DND-41 (cell line): Measurements from ENCODE around the gene PWWP2B.

Source experiments
- ATAC-seq: fragments of 200-7000 bp; cut with Tn5 transposase; 3 replicates; pipeline ENCODE4 v1.9.1; 2021; ENCODE audit warnings: low read depth; ENCODE audit not compliant: insufficient read depth
- DNase-seq: peaks from one replicate; pipeline ENCODE4 v3.0.0-alpha.2; 2020
- H2AFZ ChIP-seq: 2 replicates; pipeline ENCODE4 v1.6.0; 2012; ENCODE audit warnings: low read depth, low read length
- H3K27ac ChIP-seq: 2 replicates; pipeline ENCODE4 v1.5.1; 2012; ENCODE audit warnings: low read length, inconsistent platforms
- H3K27me3 ChIP-seq: fragments of 200-600 bp; sonication (generic); 2 replicates; pipeline ENCODE4 v1.6.0; 2012; ENCODE audit warnings: low read length, mild to moderate bottlenecking, inconsistent platforms; ENCODE audit not compliant: insufficient read depth, poor library complexity
- H3K36me3 ChIP-seq: 2 replicates; pipeline ENCODE4 v1.5.1; 2012; ENCODE audit warnings: low read length, inconsistent platforms; ENCODE audit not compliant: insufficient read depth
- H3K4me1 ChIP-seq: 2 replicates; pipeline ENCODE4 v1.5.1; 2012; ENCODE audit warnings: mild to moderate bottlenecking, low read length; ENCODE audit not compliant: insufficient read depth
- H3K4me2 ChIP-seq: 2 replicates; pipeline ENCODE4 v1.6.0; 2012; ENCODE audit warnings: mild to moderate bottlenecking, moderate library complexity, low read length, inconsistent platforms; ENCODE audit not compliant: insufficient read depth
- H3K4me3 ChIP-seq, 2 experiments: fragments of 200-600 bp in 1 of 2; shearing (Covaris generic) in 1 of 2; 2 replicates each; pipeline ENCODE4 v1.5.1; 2012 to 2016; ENCODE audit warnings: inconsistent platforms in 2 of 2, low read length in 2 of 2, mild to moderate bottlenecking in 2 of 2, low read depth in 1 of 2, moderate library complexity in 1 of 2
- H3K79me2 ChIP-seq: 2 replicates; pipeline ENCODE4 v1.6.0; 2012; ENCODE audit warnings: low read length, inconsistent platforms; ENCODE audit not compliant: insufficient read depth
- H3K9ac ChIP-seq: 2 replicates; pipeline ENCODE4 v1.6.0; 2012; ENCODE audit warnings: low read depth, mild to moderate bottlenecking, inconsistent platforms, low read length, moderate library complexity
- H3K9me3 ChIP-seq: 2 replicates; pipeline ENCODE4 v1.5.1; 2012; ENCODE audit warnings: low read length, moderate library complexity, mild to moderate bottlenecking, inconsistent platforms; ENCODE audit not compliant: insufficient read depth, severe bottlenecking
- H4K20me1 ChIP-seq: 2 replicates; pipeline ENCODE4 v1.6.0; 2012; ENCODE audit warnings: low read length; ENCODE audit not compliant: insufficient read depth
- CTCF ChIP-seq: IDR thresholded peaks from 2 replicates; pipeline ENCODE4 v1.5.1; 2012; ENCODE audit warnings: borderline replicate concordance, low read length, moderate library complexity, mild to moderate bottlenecking; ENCODE audit not compliant: poor library complexity, severe bottlenecking; ENCODE audit errors: extremely low read depth
- EZH2 ChIP-seq: IDR thresholded peaks from 3 replicates; pipeline ENCODE4 v1.6.1; 2012; ENCODE audit warnings: borderline replicate concordance, low read depth, mild to moderate bottlenecking, moderate library complexity, low read length, inconsistent platforms; ENCODE audit not compliant: severe bottlenecking

PWWP2B gene

GRCh38 chr10:132446195-132446581 is 49.2 kb downstream of the PWWP2B start:
- Histone ChIP-seq H3K27ac (peak overlapping the region; percentile 68), H3K9ac (peak overlapping the region; percentile 53), H2AFZ (peak overlapping the region; percentile 41; the same call in 1 of the 2 replicates), H3K36me3 (no peaks in the 10 kb centered on the region), H3K9me3 (no peaks in the 10 kb centered on the region), H3K79me2 (no peaks in the 10 kb centered on the region), H3K4me3 (no peak overlapping the region), H3K4me2 (peak overlapping the region; percentile 55), H4K20me1 (peaks cover 3% of the 10 kb centered on the region), H3K4me1 (peaks cover 40% of the 10 kb centered on the region), H3K27me3 (no peaks in the 10 kb centered on the region)
- DNase-seq (no peak), ATAC-seq (no peak)
- TF ChIP-seq CTCF: no peak

DNA sequence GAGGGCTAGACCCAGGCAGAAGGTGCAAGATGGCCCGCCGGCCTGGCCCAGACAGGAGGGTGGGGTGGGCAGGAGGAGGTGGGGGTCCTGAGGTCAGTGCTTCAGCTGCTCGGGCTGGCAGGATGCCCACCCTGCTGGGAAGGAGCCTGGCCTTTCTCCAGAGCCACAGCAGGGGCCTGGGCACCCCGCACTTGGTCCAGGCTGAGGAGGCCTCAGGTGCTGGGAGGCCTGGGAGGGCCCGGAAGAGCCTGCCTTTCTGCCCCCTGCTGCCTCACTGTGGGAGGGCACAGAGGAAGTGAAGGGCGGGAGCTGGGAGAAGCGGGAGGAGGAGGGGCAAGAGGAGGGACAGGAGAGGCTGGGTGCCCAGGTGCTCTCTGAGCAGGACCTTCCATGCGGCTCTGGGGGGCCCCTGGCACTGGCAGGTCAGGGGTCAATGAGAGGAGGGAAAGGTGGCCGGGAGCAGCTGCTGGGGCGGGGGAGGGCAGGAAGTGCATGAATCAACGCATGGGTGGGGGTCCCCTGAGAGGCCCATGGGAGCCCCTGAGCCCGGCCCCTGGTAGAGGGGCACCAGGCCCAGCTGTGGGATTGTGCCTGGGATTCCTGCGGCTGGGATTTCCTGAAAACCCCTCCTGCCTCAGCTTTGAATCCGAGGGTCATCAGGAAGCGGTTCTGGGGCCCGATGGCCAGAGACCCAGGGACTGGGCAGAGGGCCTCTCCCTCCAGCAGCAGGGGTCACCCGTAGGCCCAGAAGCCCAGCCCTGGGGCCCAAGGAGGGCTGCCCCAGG is 49.9 kb downstream of the PWWP2B start:
- TF ChIP-seq EZH2: no peak
- peak; percentile 78 for TF ChIP-seq CTCF
- Histone ChIP-seq H3K4me1 (peaks cover 40% of the 10 kb centered on the region), H3K27me3 (no peaks in the 10 kb centered on the region), H3K36me3 (no peaks in the 10 kb centered on the region), H3K4me2 (peak overlapping the region; percentile 55), H3K9me3 (no peaks in the 10 kb centered on the region), H3K9ac (peak overlapping the region; percentile 53), H3K4me3 (peak overlapping the region in 1 of 2 experiments; percentile 34; a peak in 1 of 4 replicates), H4K20me1 (peaks cover 3% of the 10 kb centered on the region), H3K27ac (peak overlapping the region; percentile 77), H2AFZ (peak overlapping the region; percentile 41; the same call in 1 of the 2 replicates), H3K79me2 (no peaks in the 10 kb centered on the region)
- DNase-seq (peak; percentile 84), ATAC-seq (peak; percentile 77)

DNA sequence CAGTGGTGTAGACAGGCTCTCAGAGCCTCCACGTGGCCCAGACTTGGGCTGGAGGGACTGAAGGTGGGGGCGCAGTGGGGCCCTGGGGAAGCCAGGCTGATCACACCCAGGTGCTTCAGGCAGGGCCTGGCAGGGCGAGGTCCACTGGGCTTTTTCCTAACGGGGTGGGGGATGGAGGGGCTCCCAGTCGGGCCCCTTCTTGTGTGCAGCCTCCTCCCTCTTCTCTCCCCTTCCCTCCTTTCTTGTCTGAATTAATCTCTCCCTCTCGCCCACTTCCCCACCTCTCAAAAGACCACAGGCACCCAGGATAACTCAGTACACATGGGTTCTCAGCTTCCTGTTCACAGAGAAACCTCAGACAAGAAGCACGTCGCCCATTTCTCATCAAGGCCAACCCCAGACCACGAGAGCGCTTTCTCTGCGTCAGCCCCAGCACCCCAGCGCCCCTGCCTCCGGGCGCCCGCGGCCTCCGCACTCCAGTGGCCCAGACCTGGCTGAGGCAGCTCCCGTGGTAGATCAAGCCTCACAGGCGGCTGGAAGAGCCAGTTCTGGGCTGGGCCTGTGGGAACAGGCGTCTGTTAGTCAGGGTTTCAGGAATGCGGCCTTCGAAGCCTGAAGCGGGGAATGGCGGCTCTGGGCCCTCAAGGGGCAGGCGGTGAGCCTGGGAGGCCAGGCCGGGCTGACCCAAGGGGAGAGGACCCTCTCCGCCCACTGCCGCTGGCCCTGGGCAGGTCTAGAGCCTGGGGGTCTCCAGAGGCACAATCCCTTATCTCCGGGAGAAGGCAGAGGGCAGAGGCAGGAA is 50.6 kb downstream of the PWWP2B start:
- Histone ChIP-seq H3K9ac (peak overlapping the region; percentile 53), H3K9me3 (no peaks in the 10 kb centered on the region), H3K27me3 (no peaks in the 10 kb centered on the region), H3K79me2 (no peaks in the 10 kb centered on the region), H4K20me1 (peaks cover 3% of the 10 kb centered on the region), H2AFZ (peak overlapping the region; percentile 59; the same call in 1 of the 2 replicates), H3K4me3 (peak overlapping the region in 1 of 2 experiments; percentile 34; a peak in 1 of 4 replicates), H3K36me3 (no peaks in the 10 kb centered on the region), H3K4me1 (peaks cover 44% of the 10 kb centered on the region), H3K4me2 (peak overlapping the region; percentile 55), H3K27ac (peak overlapping the region; percentile 77)
- TF ChIP-seq EZH2: no peak
- TF ChIP-seq CTCF: no peak
- peak; percentile 78 for DNase-seq
- peak; percentile 67 for ATAC-seq
